OCI-LY3 (cell line): ENCODE measurements around the gene AFAP1L1.

ENCODE experiments used
- H2AFZ ChIP-seq: fragments of 200-600, 300-600 bp; shearing (Covaris generic); 2 replicates; pipeline ENCODE4 v1.6.0; 2014; ENCODE audit warnings: antibody characterized with exemption, low read depth, low read length
- H3K27ac ChIP-seq: fragments of 200-600, 300-600 bp; sonication (generic); 2 replicates; pipeline ENCODE4 v1.5.1; 2014; ENCODE audit warnings: mild to moderate bottlenecking, low read length, moderate library complexity, mixed read lengths
- H3K27me3 ChIP-seq: fragments of 200-600, 300-600 bp; sonication (generic); 2 replicates; pipeline ENCODE4 v1.6.1; 2014; ENCODE audit warnings: low read depth, low read length, mixed read lengths
- H3K36me3 ChIP-seq: fragments of 200-600, 300-600 bp; sonication (generic); replicated peaks from 2 replicates; pipeline ENCODE3; 2014; ENCODE audit warnings: low read depth, low read length, mixed read lengths
- H3K4me1 ChIP-seq: fragments of 300-600, 200-600 bp; sonication (generic); 2 replicates; pipeline ENCODE4 v1.6.1; 2014; ENCODE audit warnings: low read length, mixed read lengths
- H3K4me2 ChIP-seq: fragments of 200-600, 300-600 bp; sonication (generic); 2 replicates; pipeline ENCODE4 v1.6.1; 2014; ENCODE audit warnings: low read length, mixed read lengths
- H3K4me3 ChIP-seq: fragments of 300-600, 200-600 bp; sonication (generic); 2 replicates; pipeline ENCODE4 v1.5.1; 2014; ENCODE audit warnings: antibody characterized with exemption, mild to moderate bottlenecking, low read length, moderate library complexity
- H3K79me2 ChIP-seq: fragments of 300-600, 200-600 bp; shearing (Covaris generic); 2 replicates; pipeline ENCODE4 v1.6.1; 2014; ENCODE audit warnings: mild to moderate bottlenecking, low read length, mixed read lengths
- H3K9ac ChIP-seq: fragments of 300-600, 200-600 bp; shearing (Covaris generic); 2 replicates; pipeline ENCODE4 v1.6.0; 2014; ENCODE audit warnings: mild to moderate bottlenecking, low read length, moderate library complexity
- H3K9me3 ChIP-seq: fragments of 200-600, 300-600 bp; shearing (Covaris generic); 2 replicates; pipeline ENCODE4 v1.6.1; 2014; ENCODE audit warnings: low read length, mixed read lengths; ENCODE audit not compliant: insufficient read depth
- H4K20me1 ChIP-seq: fragments of 200-600, 300-600 bp; sonication (generic); 2 replicates; pipeline ENCODE4 v1.6.1; 2016; ENCODE audit warnings: low read length, mixed read lengths; ENCODE audit not compliant: insufficient read depth
- EZH2phosphoT487 ChIP-seq: fragments of 200-600 bp; shearing (Covaris generic); IDR thresholded peaks from 2 replicates; pipeline ENCODE4 v1.6.1; 2018; ENCODE audit warnings: antibody characterized with exemption, mixed run types, low read depth
- TF ChIP-seq, protein P1 (sequence below): fragments of 200-600, 300-600 bp; sonication (generic); IDR thresholded peaks from 2 replicates; pipeline ENCODE4 v1.5.1; 2014; ENCODE audit warnings: antibody characterized with exemption, low read length, low read depth

AFAP1L1 gene

DNA sequence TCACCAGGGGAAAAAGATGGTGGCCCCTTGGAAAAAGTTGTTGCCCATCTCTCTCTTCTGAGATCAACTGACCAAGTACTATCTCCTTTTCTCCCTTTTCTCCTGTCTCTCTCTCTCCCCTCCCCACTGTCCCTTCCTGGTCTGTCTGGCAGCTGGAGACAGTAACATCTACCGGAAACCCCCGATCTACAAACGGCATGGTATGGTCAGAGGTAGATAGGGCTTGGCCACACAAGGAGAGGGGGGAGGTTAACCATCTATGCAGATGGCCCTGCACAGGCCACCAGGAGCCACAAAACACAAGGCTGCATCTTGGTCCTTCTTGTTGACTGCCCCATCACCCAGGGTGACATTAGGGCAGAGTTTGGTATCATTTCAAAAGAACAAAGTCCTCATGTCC, 29.3 kb upstream of the AFAP1L1 start:
- H2AFZ ChIP-seq, result no peak overlapping the region
- no peaks in the 10 kb centered on the region for H3K9me3 ChIP-seq
- no peak overlapping the region for H3K9ac ChIP-seq
- no peak overlapping the region for H3K4me2 ChIP-seq
- no peaks in the 10 kb centered on the region for H3K4me1 ChIP-seq
- no peaks in the 10 kb centered on the region for H4K20me1 ChIP-seq
- H3K36me3 ChIP-seq, result no peaks in the 10 kb centered on the region
- peaks cover 18% of the 10 kb centered on the region for H3K27me3 ChIP-seq
- TF ChIP-seq, protein P1, sequence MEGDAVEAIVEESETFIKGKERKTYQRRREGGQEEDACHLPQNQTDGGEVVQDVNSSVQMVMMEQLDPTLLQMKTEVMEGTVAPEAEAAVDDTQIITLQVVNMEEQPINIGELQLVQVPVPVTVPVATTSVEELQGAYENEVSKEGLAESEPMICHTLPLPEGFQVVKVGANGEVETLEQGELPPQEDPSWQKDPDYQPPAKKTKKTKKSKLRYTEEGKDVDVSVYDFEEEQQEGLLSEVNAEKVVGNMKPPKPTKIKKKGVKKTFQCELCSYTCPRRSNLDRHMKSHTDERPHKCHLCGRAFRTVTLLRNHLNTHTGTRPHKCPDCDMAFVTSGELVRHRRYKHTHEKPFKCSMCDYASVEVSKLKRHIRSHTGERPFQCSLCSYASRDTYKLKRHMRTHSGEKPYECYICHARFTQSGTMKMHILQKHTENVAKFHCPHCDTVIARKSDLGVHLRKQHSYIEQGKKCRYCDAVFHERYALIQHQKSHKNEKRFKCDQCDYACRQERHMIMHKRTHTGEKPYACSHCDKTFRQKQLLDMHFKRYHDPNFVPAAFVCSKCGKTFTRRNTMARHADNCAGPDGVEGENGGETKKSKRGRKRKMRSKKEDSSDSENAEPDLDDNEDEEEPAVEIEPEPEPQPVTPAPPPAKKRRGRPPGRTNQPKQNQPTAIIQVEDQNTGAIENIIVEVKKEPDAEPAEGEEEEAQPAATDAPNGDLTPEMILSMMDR, result no peak
- no peak for TF ChIP-seq EZH2phosphoT487
- H3K79me2 ChIP-seq, result no peaks in the 10 kb centered on the region
- H3K4me3 ChIP-seq, result no peak overlapping the region
- H3K27ac ChIP-seq, result no peak overlapping the region

DNA sequence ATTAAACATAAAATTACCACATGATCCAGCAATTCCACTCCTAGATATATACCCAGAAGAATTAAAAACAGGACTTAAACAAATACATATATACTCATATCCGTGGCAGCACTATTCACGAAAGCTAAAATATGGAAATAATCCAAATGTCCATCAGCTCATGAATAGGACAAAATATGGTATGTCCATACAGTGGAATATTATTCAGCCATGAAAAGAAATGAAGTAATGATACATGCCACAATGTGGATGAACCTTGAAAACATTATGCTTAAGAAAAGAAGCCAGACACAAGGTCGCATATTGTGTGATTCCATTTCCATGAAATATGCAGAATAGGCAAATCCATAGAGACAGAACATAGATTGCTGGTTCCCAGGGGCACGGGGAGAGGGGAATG, 24.8 kb upstream of the AFAP1L1 start:
- H3K4me2 ChIP-seq, result no peak overlapping the region
- H3K4me1 ChIP-seq, result no peaks in the 10 kb centered on the region
- no peaks in the 10 kb centered on the region for H3K36me3 ChIP-seq
- H3K27ac ChIP-seq, result no peak overlapping the region
- no peak overlapping the region for H3K4me3 ChIP-seq
- no peak for TF ChIP-seq EZH2phosphoT487
- TF ChIP-seq, protein P1, result no peak
- no peaks in the 10 kb centered on the region for H4K20me1 ChIP-seq
- no peak overlapping the region for H3K9ac ChIP-seq
- no peaks in the 10 kb centered on the region for H3K79me2 ChIP-seq
- H2AFZ ChIP-seq, result no peak overlapping the region
- H3K27me3 ChIP-seq, result peaks cover 14% of the 10 kb centered on the region
- H3K9me3 ChIP-seq, result no peaks in the 10 kb centered on the region

DNA sequence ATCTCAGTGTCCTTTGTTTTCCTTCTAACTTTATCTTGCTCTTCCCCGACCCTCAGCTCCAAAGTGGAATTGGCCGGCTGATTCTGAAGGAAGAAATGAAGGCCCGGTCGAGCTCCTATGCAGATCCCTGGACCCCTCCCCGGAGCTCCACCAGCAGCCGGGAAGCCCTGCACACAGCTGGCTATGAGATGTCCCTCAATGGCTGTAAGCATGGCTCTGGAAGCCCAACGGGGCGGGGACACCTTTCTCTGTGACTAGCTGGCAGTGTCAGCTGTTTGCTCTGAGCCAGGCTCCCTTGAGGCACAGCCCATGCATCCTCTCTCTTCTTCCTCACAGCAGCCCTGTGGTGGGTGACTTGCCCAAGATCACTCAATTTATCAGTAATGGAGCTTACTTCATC, 23.9 kb upstream of the AFAP1L1 start:
- peaks cover 14% of the 10 kb centered on the region for H3K27me3 ChIP-seq
- H2AFZ ChIP-seq, result no peak overlapping the region
- H3K9me3 ChIP-seq, result no peaks in the 10 kb centered on the region
- no peak overlapping the region for H3K4me3 ChIP-seq
- H3K4me2 ChIP-seq, result no peak overlapping the region
- H3K9ac ChIP-seq, result no peak overlapping the region
- H3K4me1 ChIP-seq, result no peaks in the 10 kb centered on the region
- H3K27ac ChIP-seq, result no peak overlapping the region
- H3K79me2 ChIP-seq, result no peaks in the 10 kb centered on the region
- H3K36me3 ChIP-seq, result no peaks in the 10 kb centered on the region
- TF ChIP-seq EZH2phosphoT487, result no peak
- TF ChIP-seq, protein P1, result no peak
- no peaks in the 10 kb centered on the region for H4K20me1 ChIP-seq

DNA sequence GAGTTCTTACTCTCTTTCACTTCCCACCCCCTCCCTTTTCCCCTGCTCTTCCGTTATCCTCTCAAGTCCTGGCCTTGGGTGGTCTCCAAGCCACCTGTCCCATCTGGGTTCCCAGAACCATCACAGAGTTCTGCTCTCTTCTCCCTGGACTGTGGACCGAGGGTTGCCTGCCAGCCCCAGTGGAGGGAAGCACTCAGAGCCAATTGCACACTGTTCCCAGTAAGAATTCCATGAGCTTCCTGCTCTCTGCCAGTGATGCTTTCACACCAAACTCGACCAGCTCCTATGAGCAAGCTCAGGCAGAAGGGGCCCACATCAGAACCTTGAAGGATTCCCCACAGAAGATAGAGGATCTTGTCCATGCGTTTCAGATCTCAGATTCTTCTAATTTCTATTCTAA, 20.1 kb upstream of the AFAP1L1 start:
- Histone ChIP-seq H3K9ac (no peak overlapping the region), H3K79me2 (no peaks in the 10 kb centered on the region), H3K4me2 (no peak overlapping the region), H3K4me1 (no peaks in the 10 kb centered on the region), H3K27ac (no peak overlapping the region), H3K9me3 (no peaks in the 10 kb centered on the region), H3K27me3 (peaks cover 8% of the 10 kb centered on the region), H3K36me3 (no peaks in the 10 kb centered on the region), H4K20me1 (no peaks in the 10 kb centered on the region), H3K4me3 (no peak overlapping the region), H2AFZ (no peak overlapping the region)
- TF ChIP-seq, protein P1, result no peak
- no peak for TF ChIP-seq EZH2phosphoT487
